H1 (cell line): ENCODE results near the gene HTRA1. TPM values are rescaled to one million over a fixed set of nuclear protein-coding genes. Genes with fewer than 3 reads are reported as not detected.

Experiments used
- CTCF ChIA-PET: fragments of 300-600 bp; sonication (Branson Sonifier 250); formaldehyde crosslinking; loops from one replicate; lab custom pipeline; 2021; ENCODE audit not compliant: partially characterized antibody; lab: Charles Lee
- POLR2A ChIA-PET: fragments of 300-600 bp; sonication (Branson Sonifier 250); formaldehyde crosslinking; loops from one replicate; lab custom pipeline; 2021; ENCODE audit warnings: inconsistent platforms; ENCODE audit not compliant: partially characterized antibody; lab: Charles Lee
- DNase-seq, 2 experiments: peaks; one replicate each; pipeline versions ENCODE4 v3.0.0 to v3.0.0-alpha.2; 2010 to 2022; ENCODE audit warnings: low spot score in 2 of 2, low read depth in 1 of 2, mixed read lengths in 1 of 2
- FAIRE-seq: peaks from 2 replicates; lab custom pipeline; 2011; peaks lifted over from hg19 to GRCh38; lab: Jason Lieb, UNC
- H2AFZ ChIP-seq: 2 replicates; pipeline ENCODE4 v1.8.1; 2012; ENCODE audit warnings: low read length, inconsistent platforms
- H2AK5ac ChIP-seq: 2 replicates; pipeline ENCODE4 v1.6.1; 2013; ENCODE audit warnings: low read depth, low read length
- H2BK120ac ChIP-seq: replicated peaks from 2 replicates; pipeline ENCODE3; 2013; ENCODE audit warnings: low read depth, low read length, inconsistent platforms
- H2BK12ac ChIP-seq: 2 replicates; pipeline ENCODE4 v1.6.1; 2013; ENCODE audit warnings: low read depth, low read length
- H2BK15ac ChIP-seq: 2 replicates; pipeline ENCODE4 v1.6.1; 2013; ENCODE audit warnings: low read length
- H2BK20ac ChIP-seq: 2 replicates; pipeline ENCODE4 v1.6.1; 2013; ENCODE audit warnings: low read length
- H2BK5ac ChIP-seq: 2 replicates; pipeline ENCODE4 v1.6.1; 2013; ENCODE audit warnings: low read depth, low read length
- H3K14ac ChIP-seq: 2 replicates; pipeline ENCODE4 v1.6.1; 2013; ENCODE audit warnings: inconsistent platforms; ENCODE audit not compliant: insufficient read length
- H3K18ac ChIP-seq: 2 replicates; pipeline ENCODE4 v1.6.1; 2013; ENCODE audit warnings: low read length; ENCODE audit errors: extremely low read depth
- H3K23ac ChIP-seq: 2 replicates; pipeline ENCODE4 v1.6.1; 2013; ENCODE audit warnings: inconsistent platforms; ENCODE audit not compliant: insufficient read length
- H3K23me2 ChIP-seq: 2 replicates; pipeline ENCODE4 v1.6.1; 2013; ENCODE audit warnings: low read depth, low read length
- H3K27ac ChIP-seq: 2 replicates; pipeline ENCODE4 v1.6.1; 2011; ENCODE audit warnings: low read depth, low read length, inconsistent platforms
- H3K27me3 ChIP-seq, 4 experiments: replicated peaks in 1 of 4; 1 replicate in 1 of 4; 2 replicates in 3 of 4; pipeline versions ENCODE4 v1.6.1 to v1.8.1; 2011 to 2013; ENCODE audit warnings: low read length in 3 of 4, mild to moderate bottlenecking in 3 of 4, inconsistent platforms in 2 of 4, mixed read lengths in 2 of 4, moderate library complexity in 1 of 4; ENCODE audit not compliant: control insufficient read depth in 3 of 4, insufficient read depth in 3 of 4; ENCODE audit errors: extremely low read depth in 1 of 4
- H3K36me3 ChIP-seq, 4 experiments: 2 replicates each; pipeline versions ENCODE4 v1.6.1 to v1.8.1; 2011 to 2013; ENCODE audit warnings: mild to moderate bottlenecking in 4 of 4, low read length in 3 of 4, moderate library complexity in 2 of 4, control low read depth in 1 of 4, inconsistent platforms in 1 of 4; ENCODE audit not compliant: insufficient read depth in 4 of 4, control insufficient read depth in 2 of 4
- H3K4ac ChIP-seq: replicated peaks from 2 replicates; pipeline ENCODE3; 2013; ENCODE audit warnings: low read length, low read depth, mixed read lengths, inconsistent platforms; ENCODE audit not compliant: insufficient read length
- H3K4me1 ChIP-seq, 4 experiments: replicated peaks in 1 of 4; 1 replicate in 1 of 4; 2 replicates in 3 of 4; pipeline versions ENCODE4 v1.6.1 to v1.8.1; 2011 to 2013; ENCODE audit warnings: low read length in 3 of 4, inconsistent platforms in 2 of 4, mixed read lengths in 1 of 4; ENCODE audit not compliant: insufficient read depth in 4 of 4, control insufficient read depth in 3 of 4
- H3K4me2 ChIP-seq, 2 experiments: 2 replicates each; pipeline versions ENCODE4 v1.6.1 to v1.8.1; 2011 to 2013; ENCODE audit warnings: low read depth in 2 of 2, low read length in 2 of 2, control low read depth in 1 of 2, inconsistent platforms in 1 of 2, mild to moderate bottlenecking in 1 of 2; ENCODE audit not compliant: insufficient read depth in 1 of 2
- H3K4me3 ChIP-seq, 4 experiments: fragments of 200-600, 300-600 bp in 1 of 4; sonication (generic), shearing (Covaris generic), sonication (Bioruptor Twin) in 1 of 4; 2 replicates each; pipeline versions ENCODE4 v1.5.1 to v1.8.1; 2011 to 2016; ENCODE audit warnings: low read length in 4 of 4, low read depth in 3 of 4, control low read depth in 2 of 4, inconsistent platforms in 2 of 4, mild to moderate bottlenecking in 2 of 4, mixed read lengths in 1 of 4, moderate library complexity in 1 of 4; ENCODE audit not compliant: insufficient read depth in 2 of 4; ENCODE audit errors: extremely low read depth in 1 of 4
- H3K56ac ChIP-seq: replicated peaks from 2 replicates; pipeline ENCODE3; 2013; ENCODE audit warnings: low read depth, mild to moderate bottlenecking, mixed read lengths, low read length, inconsistent platforms; ENCODE audit not compliant: insufficient read length
- H3K79me1 ChIP-seq: 2 replicates; pipeline ENCODE4 v1.6.1; 2013; ENCODE audit warnings: low read depth, low read length, control low read depth
- H3K79me2 ChIP-seq, 2 experiments: 2 replicates each; pipeline versions ENCODE4 v1.6.1 to v1.8.1; 2012 to 2013; ENCODE audit warnings: low read length in 2 of 2, mild to moderate bottlenecking in 2 of 2, inconsistent platforms in 1 of 2; ENCODE audit not compliant: insufficient read depth in 2 of 2, control insufficient read depth in 1 of 2
- H3K9ac ChIP-seq, 4 experiments: replicated peaks in 1 of 4; 1 replicate in 1 of 4; 2 replicates in 3 of 4; pipeline versions ENCODE4 v1.6.1 to v1.8.1; 2011 to 2013; ENCODE audit warnings: low read depth in 3 of 4, low read length in 3 of 4, control low read depth in 2 of 4, mild to moderate bottlenecking in 2 of 4, moderate library complexity in 2 of 4, inconsistent platforms in 1 of 4; ENCODE audit errors: extremely low read depth in 1 of 4
- H3K9me3 ChIP-seq, 2 experiments: 2 replicates each; pipeline versions ENCODE4 v1.6.1 to v1.8.1; 2012 to 2013; ENCODE audit warnings: mild to moderate bottlenecking in 2 of 2, moderate library complexity in 2 of 2, control low read depth in 1 of 2, inconsistent platforms in 1 of 2, low read depth in 1 of 2, low read length in 1 of 2, mixed read lengths in 1 of 2; ENCODE audit not compliant: insufficient read depth in 2 of 2
- H4K20me1 ChIP-seq, 2 experiments: replicated peaks in 1 of 2; 2 replicates each; pipeline versions ENCODE3 to v1.8.1; 2011 to 2013; ENCODE audit warnings: inconsistent platforms in 2 of 2, low read length in 2 of 2, mild to moderate bottlenecking in 1 of 2; ENCODE audit not compliant: insufficient read depth in 2 of 2, control insufficient read depth in 1 of 2
- H4K5ac ChIP-seq: 2 replicates; pipeline ENCODE4 v1.6.1; 2013; ENCODE audit warnings: low read length, low read depth, mixed read lengths, inconsistent platforms; ENCODE audit not compliant: insufficient read length
- H4K8ac ChIP-seq: 2 replicates; pipeline ENCODE4 v1.8.0; 2013; ENCODE audit warnings: mild to moderate bottlenecking, moderate library complexity, low read length, inconsistent platforms; ENCODE audit not compliant: insufficient read depth; ENCODE audit errors: extremely low read depth
- H4K91ac ChIP-seq: replicated peaks from 2 replicates; pipeline ENCODE3; 2013; ENCODE audit warnings: low read length, mixed read lengths, inconsistent platforms; ENCODE audit not compliant: insufficient read length
- CHD2 ChIP-seq: IDR thresholded peaks from 2 replicates; pipeline ENCODE4 v1.6.1; 2012; ENCODE audit warnings: low read length, improper control_type of control experiment
- JUND ChIP-seq: IDR thresholded peaks from 2 replicates; pipeline ENCODE4 v1.6.1; 2011; ENCODE audit warnings: mild to moderate bottlenecking, improper control_type of control experiment, low read length
- RNF2 ChIP-seq: fragments of 200-900, 300-1000 bp; sonication (generic); IDR thresholded peaks from 2 replicates; pipeline ENCODE4 v1.7.1; 2016; ENCODE audit warnings: borderline replicate concordance, low read depth, mild to moderate bottlenecking, antibody characterized with exemption, low read length; ENCODE audit not compliant: poor library complexity, severe bottlenecking; ENCODE audit errors: missing control alignments
- RXRA ChIP-seq: IDR thresholded peaks from 2 replicates; pipeline ENCODE4 v1.6.1; 2011; ENCODE audit warnings: low read depth, mild to moderate bottlenecking, low read length, moderate library complexity; ENCODE audit not compliant: insufficient read depth
- SIN3A ChIP-seq, 2 experiments: IDR thresholded peaks in 1 of 2; conservative IDR thresholded peaks in 1 of 2; 2 replicates each; pipeline ENCODE4 v1.6.1; 2011 to 2012; ENCODE audit warnings: low read length in 2 of 2, improper control_type of control experiment in 1 of 2, low read depth in 1 of 2, mild to moderate bottlenecking in 1 of 2
- SIRT6 ChIP-seq: IDR thresholded peaks from one replicate; pipeline ENCODE4 v1.7.1; 2012; ENCODE audit warnings: low read length, inconsistent platforms
- SP4 ChIP-seq: IDR thresholded peaks from 2 replicates; pipeline ENCODE4 v1.6.1; 2012; ENCODE audit warnings: low read length, inconsistent platforms
- TAF7 ChIP-seq: optimal IDR thresholded peaks from 2 replicates; pipeline ENCODE3; 2011; ENCODE audit warnings: low read depth, mild to moderate bottlenecking, inconsistent platforms, low read length, moderate library complexity, borderline replicate concordance
- WGBS, 2 experiments: shearing (Covaris generic) in 1 of 2; methylation state at CpG; one replicate each; pipeline versions ENCODE4 v1.1.6 to v1.1.7; 2013 to 2015; ENCODE audit warnings: low lambda C conversion rate in 2 of 2, mixed read lengths in 2 of 2, inconsistent platforms in 1 of 2, low coverage in 1 of 2, missing lambda C conversion rate in 1 of 2; ENCODE audit not compliant: insufficient replicate concordance in 2 of 2, insufficient coverage in 1 of 2, insufficient read length in 1 of 2; ENCODE audit errors: extremely low coverage in 1 of 2, missing lambda C conversion rate in 1 of 2; 5-methylcytosine and 5-hydroxymethylcytosine counted together
- polyA plus RNA-seq, 7 experiments: library from polyadenylated mRNA; depleted of rRNA in 3 of 7; stranded (reverse) in 5 of 7; unstranded in 2 of 7; fragments of >200 nt in 5 of 7; fragments of 200-250 nt in 2 of 7; gene quantifications; 1 replicate in 5 of 7; 2 replicates in 1 of 7; 4 replicates in 1 of 7; pipeline versions ENCODE4 v1.2.1 to v1.2.3, GENCODE V29; 2011 to 2013; ENCODE audit warnings: missing spikeins in 2 of 7, mixed read lengths in 2 of 7
- total RNA-seq: library from RNA; stranded (reverse); fragmentation: NEBNext Ultra II Directional; extraction: Animal tissue kit (Norgen Biotek cat#: 25700); gene quantifications from 2 replicates; pipeline ENCODE4 v1.2.1, GENCODE V29; 2021
- TF ChIP-seq, protein P1 (sequence below): IDR thresholded peaks from 2 replicates; pipeline ENCODE4 v1.6.1; 2011; ENCODE audit warnings: low read length, improper control_type of control experiment
- TF ChIP-seq, protein P2 (sequence below), 3 experiments: IDR thresholded peaks; 1 replicate in 2 of 3; 2 replicates in 1 of 3; pipeline versions ENCODE4 v1.5.1 to v1.6.1; 2011; ENCODE audit warnings: low read length in 3 of 3, mild to moderate bottlenecking in 3 of 3, inconsistent platforms in 2 of 3, low read depth in 1 of 3, moderate library complexity in 1 of 3; ENCODE audit not compliant: insufficient read depth in 1 of 3; ENCODE audit errors: control extremely low read depth in 1 of 3

Gene HTRA1
- total and polyA plus RNA-seq, 2 of the 8 experiments (the other 6 are each of a cell fraction or from before 2014, with no cell fraction given) = 15.8 to 20.1 TPM

DNA sequence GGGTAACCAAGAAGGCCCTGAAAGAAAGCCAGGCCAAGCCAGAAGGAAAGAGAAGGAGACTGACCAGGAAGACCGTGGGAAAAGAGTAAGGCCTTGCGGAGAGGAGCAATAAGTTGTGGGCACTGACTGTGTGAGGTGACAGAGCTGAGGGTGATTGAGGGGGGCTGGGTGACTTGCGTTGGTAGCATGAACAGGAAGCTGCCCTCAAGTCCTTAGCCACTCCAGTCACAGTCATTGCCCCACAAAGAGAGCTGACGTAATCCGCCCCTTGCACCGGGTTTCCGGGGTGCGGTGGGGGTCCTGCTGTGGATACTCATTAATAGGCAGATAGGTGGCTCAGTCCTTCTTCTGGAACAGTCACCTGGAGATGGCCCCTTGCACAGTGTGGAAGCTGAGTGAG lies 83.1 kb downstream of the HTRA1 start:
- Histone ChIP-seq H3K9me3 (no peaks in the 10 kb centered on the region), H3K4me3 (no peak overlapping the region), H4K8ac (no peak overlapping the region), H4K20me1 (no peaks in the 10 kb centered on the region), H2AFZ (no peak overlapping the region), H2BK120ac (no peak overlapping the region), H2BK20ac (no peak overlapping the region), H2BK15ac (no peak overlapping the region), H3K18ac (no peak overlapping the region), H3K4me2 (no peak overlapping the region), H3K56ac (no peak overlapping the region), H3K14ac (no peak overlapping the region), H3K9ac (no peak overlapping the region), H3K27me3 (no peaks in the 10 kb centered on the region), H3K4me1 (no peaks in the 10 kb centered on the region), H3K79me1 (no peaks in the 10 kb centered on the region), H2BK5ac (no peak overlapping the region), H2BK12ac (no peak overlapping the region), H4K91ac (no peak overlapping the region), H3K4ac (no peak overlapping the region), H3K79me2 (no peaks in the 10 kb centered on the region), H2AK5ac (no peak overlapping the region), H4K5ac (no peak overlapping the region), H3K23ac (no peak overlapping the region), H3K36me3 (no peaks in the 10 kb centered on the region), H3K27ac (no peak overlapping the region), H3K23me2 (no peaks in the 10 kb centered on the region)
- FAIRE-seq = no peak
- WGBS, 2 experiments = 94% methylated on average over 8 of the region's 8 CpGs; no CpG with 5 or more reads in 1 of the 2 experiments
- CTCF ChIA-PET = interaction anchor here (0.6 to 1.0 kb wide), 3 partner anchors 11 to 122 kb away, joined by 3 to 4 read pairs (median 3); no protein-coding TSS in a partner anchor
- DNase-seq = no peak
- POLR2A ChIA-PET = no interaction called here
- TF ChIP-seq SP4 (no peak), SIRT6 (no peak), SIN3A (conservative IDR thresholded peaks at IDR 0.05 in 1 of 2, IDR thresholded peaks at IDR 0.05 in 1 of 2; ENCODE audit: low read depth in 1 of 2, low read length in 2 of 2) (no peak), RNF2 (no peak), JUND (no peak), RXRA (no peak), TAF7 (no peak), CHD2 (no peak)
- TF ChIP-seq, protein P1, sequence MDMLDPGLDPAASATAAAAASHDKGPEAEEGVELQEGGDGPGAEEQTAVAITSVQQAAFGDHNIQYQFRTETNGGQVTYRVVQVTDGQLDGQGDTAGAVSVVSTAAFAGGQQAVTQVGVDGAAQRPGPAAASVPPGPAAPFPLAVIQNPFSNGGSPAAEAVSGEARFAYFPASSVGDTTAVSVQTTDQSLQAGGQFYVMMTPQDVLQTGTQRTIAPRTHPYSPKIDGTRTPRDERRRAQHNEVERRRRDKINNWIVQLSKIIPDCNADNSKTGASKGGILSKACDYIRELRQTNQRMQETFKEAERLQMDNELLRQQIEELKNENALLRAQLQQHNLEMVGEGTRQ = no peak
- TF ChIP-seq, protein P2, sequence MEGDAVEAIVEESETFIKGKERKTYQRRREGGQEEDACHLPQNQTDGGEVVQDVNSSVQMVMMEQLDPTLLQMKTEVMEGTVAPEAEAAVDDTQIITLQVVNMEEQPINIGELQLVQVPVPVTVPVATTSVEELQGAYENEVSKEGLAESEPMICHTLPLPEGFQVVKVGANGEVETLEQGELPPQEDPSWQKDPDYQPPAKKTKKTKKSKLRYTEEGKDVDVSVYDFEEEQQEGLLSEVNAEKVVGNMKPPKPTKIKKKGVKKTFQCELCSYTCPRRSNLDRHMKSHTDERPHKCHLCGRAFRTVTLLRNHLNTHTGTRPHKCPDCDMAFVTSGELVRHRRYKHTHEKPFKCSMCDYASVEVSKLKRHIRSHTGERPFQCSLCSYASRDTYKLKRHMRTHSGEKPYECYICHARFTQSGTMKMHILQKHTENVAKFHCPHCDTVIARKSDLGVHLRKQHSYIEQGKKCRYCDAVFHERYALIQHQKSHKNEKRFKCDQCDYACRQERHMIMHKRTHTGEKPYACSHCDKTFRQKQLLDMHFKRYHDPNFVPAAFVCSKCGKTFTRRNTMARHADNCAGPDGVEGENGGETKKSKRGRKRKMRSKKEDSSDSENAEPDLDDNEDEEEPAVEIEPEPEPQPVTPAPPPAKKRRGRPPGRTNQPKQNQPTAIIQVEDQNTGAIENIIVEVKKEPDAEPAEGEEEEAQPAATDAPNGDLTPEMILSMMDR (IDR thresholded peaks at IDR 0.05; ENCODE audit: control extremely low read depth in 1 of 3, insufficient read depth in 1 of 3, low read depth in 1 of 3, low read length in 3 of 3) = no peak
